Measurements from ENCODE around the gene CHRM5. TPM values are rescaled to one million over a fixed set of nuclear protein-coding genes. Genes with fewer than 3 reads are reported as not detected.

Gene CHRM5
- total RNA-seq, 1 experiment from 2014 or later: not detected

- no peaks in the 10 kb centered on the region for H3K36me3 ChIP-seq (ENCODE audit: control insufficient read depth, insufficient read depth, low read length)
- CTCF ChIA-PET: no interaction called here
- no peaks in the 10 kb centered on the region for H3K9me3 ChIP-seq
- no peak for DNase-seq
- H3K27ac Mint-ChIP-seq (ENCODE audit: unreplicated experiment): no peak overlapping the region
- POLR2A ChIA-PET: no interaction called here
- TF ChIP-seq, protein P1, sequence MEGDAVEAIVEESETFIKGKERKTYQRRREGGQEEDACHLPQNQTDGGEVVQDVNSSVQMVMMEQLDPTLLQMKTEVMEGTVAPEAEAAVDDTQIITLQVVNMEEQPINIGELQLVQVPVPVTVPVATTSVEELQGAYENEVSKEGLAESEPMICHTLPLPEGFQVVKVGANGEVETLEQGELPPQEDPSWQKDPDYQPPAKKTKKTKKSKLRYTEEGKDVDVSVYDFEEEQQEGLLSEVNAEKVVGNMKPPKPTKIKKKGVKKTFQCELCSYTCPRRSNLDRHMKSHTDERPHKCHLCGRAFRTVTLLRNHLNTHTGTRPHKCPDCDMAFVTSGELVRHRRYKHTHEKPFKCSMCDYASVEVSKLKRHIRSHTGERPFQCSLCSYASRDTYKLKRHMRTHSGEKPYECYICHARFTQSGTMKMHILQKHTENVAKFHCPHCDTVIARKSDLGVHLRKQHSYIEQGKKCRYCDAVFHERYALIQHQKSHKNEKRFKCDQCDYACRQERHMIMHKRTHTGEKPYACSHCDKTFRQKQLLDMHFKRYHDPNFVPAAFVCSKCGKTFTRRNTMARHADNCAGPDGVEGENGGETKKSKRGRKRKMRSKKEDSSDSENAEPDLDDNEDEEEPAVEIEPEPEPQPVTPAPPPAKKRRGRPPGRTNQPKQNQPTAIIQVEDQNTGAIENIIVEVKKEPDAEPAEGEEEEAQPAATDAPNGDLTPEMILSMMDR (IDR thresholded peaks at IDR 0.05; ENCODE audit: insufficient read depth in 1 of 2, low read depth in 1 of 2, low read length in 1 of 2, severe bottlenecking in 1 of 2, unreplicated experiment in 1 of 2): no peak
- no peak overlapping the region for H3K4me3 Mint-ChIP-seq (ENCODE audit: unreplicated experiment)
- BruUV-seq (replicated peaks): no TSS peak
- intact Hi-C loops (cut with micrococcal nuclease; ENCODE audit: unreplicated experiment): no loop called here
- no peaks in the 10 kb centered on the region for H3K27me3 ChIP-seq (replicated peaks; ENCODE audit: control insufficient read depth, insufficient read depth, low read length)
- H3K36me3 Mint-ChIP-seq (ENCODE audit: insufficient read depth, unreplicated experiment): no peaks in the 10 kb centered on the region
- H3K27me3 Mint-ChIP-seq (ENCODE audit: insufficient read depth, unreplicated experiment): no peaks in the 10 kb centered on the region
- peaks cover 1% of the 10 kb centered on the region for H3K9me3 Mint-ChIP-seq (ENCODE audit: unreplicated experiment)
- no peak overlapping the region for H3K4me3 ChIP-seq (ENCODE audit: low read depth, low read length)
- peaks cover 6% of the 10 kb centered on the region for H3K4me1 Mint-ChIP-seq (ENCODE audit: low read depth, unreplicated experiment)
- H3K4me1 ChIP-seq: peaks cover 6% of the 10 kb centered on the region; the same call in 1 of the 2 replicates
These were observed 75.5 kb downstream of the CHRM5 start for GRCh38 chr15:34043813-34044212.

DNA sequence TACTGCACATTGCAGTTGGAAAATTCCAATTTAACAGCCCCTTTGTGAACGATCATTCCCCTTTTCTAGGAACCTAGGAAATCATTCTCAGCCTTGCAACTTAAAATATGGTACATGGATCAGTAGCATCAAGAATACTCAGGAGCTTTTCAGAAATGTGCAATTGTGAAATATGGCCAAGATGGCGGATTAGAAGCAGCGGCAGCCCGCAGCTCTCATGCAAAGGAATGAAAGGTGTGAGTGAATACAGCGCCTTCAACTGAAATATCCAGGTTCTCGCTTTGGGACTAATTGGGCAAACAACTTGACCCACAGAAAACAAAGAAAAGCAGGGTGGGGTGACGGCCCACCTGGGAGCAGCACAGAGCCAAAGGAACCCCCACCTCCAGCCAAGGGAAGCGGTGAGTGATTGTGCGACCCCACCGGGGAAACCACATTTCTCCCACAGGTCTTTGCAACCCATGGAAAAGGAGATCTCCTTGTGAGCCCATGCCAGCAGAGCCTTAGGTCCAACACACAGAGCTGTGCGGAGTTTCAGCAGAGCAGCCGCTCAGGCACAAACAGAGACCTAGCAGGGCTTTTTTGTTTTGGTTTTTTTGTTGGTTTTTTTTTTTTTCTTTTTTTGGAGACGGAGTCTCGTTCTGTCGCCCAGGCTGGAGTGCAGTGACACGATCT is 78.3 kb downstream of the CHRM5 start:
- Mint-ChIP-seq H3K9me3 (ENCODE audit: unreplicated experiment) (peaks cover 26% of the 10 kb centered on the region), H3K4me1 (ENCODE audit: low read depth, unreplicated experiment) (peaks cover 7% of the 10 kb centered on the region), H3K27me3 (ENCODE audit: insufficient read depth, unreplicated experiment) (peaks cover 3% of the 10 kb centered on the region), H3K36me3 (ENCODE audit: insufficient read depth, unreplicated experiment) (no peaks in the 10 kb centered on the region), H3K27ac (ENCODE audit: unreplicated experiment) (no peak overlapping the region), H3K4me3 (ENCODE audit: unreplicated experiment) (no peak overlapping the region)
- intact Hi-C loops (cut with micrococcal nuclease; ENCODE audit: unreplicated experiment): no loop called here
- TF ChIP-seq, protein P1 (IDR thresholded peaks at IDR 0.05; ENCODE audit: insufficient read depth in 1 of 2, low read depth in 1 of 2, low read length in 1 of 2, severe bottlenecking in 1 of 2, unreplicated experiment in 1 of 2): no peak
- DNase-seq: no peak
- Histone ChIP-seq H3K27me3 (replicated peaks; ENCODE audit: control insufficient read depth, insufficient read depth, low read length) (no peaks in the 10 kb centered on the region), H3K9me3 (no peaks in the 10 kb centered on the region; the same call in 1 of the 2 replicates), H3K36me3 (ENCODE audit: control insufficient read depth, insufficient read depth, low read length) (no peaks in the 10 kb centered on the region), H3K4me3 (ENCODE audit: low read depth, low read length) (no peak overlapping the region), H3K4me1 (no peaks in the 10 kb centered on the region)
- no TSS peak for BruUV-seq (replicated peaks)
- CTCF ChIA-PET: interaction anchor here (1.6 kb wide), 1 partner anchor 12 kb away, joined by 3 read pairs; no protein-coding TSS in a partner anchor
- POLR2A ChIA-PET: no interaction called here

DNA sequence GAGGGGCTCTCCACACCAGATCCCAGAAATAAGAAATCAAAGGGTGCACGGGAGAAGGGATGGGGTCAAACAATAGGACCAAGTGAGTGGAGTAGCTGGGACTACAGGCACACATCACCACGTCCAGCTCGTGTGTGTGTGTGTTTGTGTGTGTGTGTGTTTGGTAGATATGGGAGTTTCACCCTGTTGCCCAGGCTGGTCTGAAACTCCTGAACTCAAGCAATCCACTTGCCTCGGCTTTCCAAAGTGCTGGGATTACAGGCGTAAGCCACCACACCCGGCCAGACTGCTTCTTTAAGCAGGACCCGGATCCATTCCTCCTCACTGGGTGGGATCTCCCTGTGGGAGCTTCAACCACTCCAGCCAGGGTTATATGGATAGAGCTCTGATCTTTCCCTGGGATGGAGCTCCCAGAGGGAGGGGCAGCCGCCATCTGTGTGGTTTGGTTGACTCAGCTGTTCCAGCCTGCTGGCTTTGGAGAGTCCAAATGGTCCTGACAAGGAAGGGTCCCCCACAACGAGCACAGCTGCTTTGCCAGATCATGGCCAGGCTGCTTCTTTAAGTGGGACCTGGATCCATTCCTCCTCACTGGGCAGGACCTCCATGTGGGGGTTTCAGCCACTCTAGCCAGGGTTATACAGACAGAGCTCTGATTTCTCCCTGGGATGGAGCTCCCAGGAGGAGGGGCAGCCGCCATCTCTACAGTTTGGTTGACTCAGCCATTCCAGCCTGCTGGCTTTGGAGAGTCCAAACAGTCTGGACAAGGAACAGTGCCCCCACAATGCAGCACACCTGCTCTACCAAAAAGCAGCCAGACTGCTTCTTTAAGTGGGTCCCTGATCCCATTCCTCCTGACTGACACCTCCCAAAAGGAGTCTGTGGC is 79.8 kb downstream of the CHRM5 start:
- Mint-ChIP-seq H3K27ac (ENCODE audit: unreplicated experiment) (no peak overlapping the region), H3K36me3 (ENCODE audit: insufficient read depth, unreplicated experiment) (no peaks in the 10 kb centered on the region), H3K27me3 (ENCODE audit: insufficient read depth, unreplicated experiment) (peaks cover 3% of the 10 kb centered on the region), H3K4me1 (ENCODE audit: low read depth, unreplicated experiment) (peaks cover 7% of the 10 kb centered on the region), H3K9me3 (ENCODE audit: unreplicated experiment) (peaks cover 28% of the 10 kb centered on the region), H3K4me3 (ENCODE audit: unreplicated experiment) (no peak overlapping the region)
- no peaks in the 10 kb centered on the region for H3K27me3 ChIP-seq (replicated peaks; ENCODE audit: control insufficient read depth, insufficient read depth, low read length)
- H3K9me3 ChIP-seq: no peaks in the 10 kb centered on the region; the same call in 1 of the 2 replicates
- DNase-seq: no peak
- POLR2A ChIA-PET: interaction anchor here (0.5 kb wide), 2 partner anchors 10 to 194 kb away, joined by 3 to 4 read pairs; no protein-coding TSS in a partner anchor
- H3K4me1 ChIP-seq: no peaks in the 10 kb centered on the region
- CTCF ChIA-PET: interaction anchor here (1.6 kb wide), 1 partner anchor 11 kb away, joined by 3 read pairs; no protein-coding TSS in a partner anchor
- no peaks in the 10 kb centered on the region for H3K36me3 ChIP-seq (ENCODE audit: control insufficient read depth, insufficient read depth, low read length)
- TF ChIP-seq, protein P1 (IDR thresholded peaks at IDR 0.05; ENCODE audit: insufficient read depth in 1 of 2, low read depth in 1 of 2, low read length in 1 of 2, severe bottlenecking in 1 of 2, unreplicated experiment in 1 of 2): no peak
- intact Hi-C loops (cut with micrococcal nuclease; ENCODE audit: unreplicated experiment): no loop called here
- no peak overlapping the region for H3K4me3 ChIP-seq (ENCODE audit: low read depth, low read length)
- no TSS peak for BruUV-seq (replicated peaks)
